GM03348 (cell line): ENCODE data around the gene SEMA3F.
A peak's percentile ranks its signal among the peaks of the same experiment; 100 is the strongest.

ENCODE experiments used
- DNase-seq: peaks from one replicate; pipeline ENCODE4 v3.0.0; 2012; ENCODE audit warnings: low spot score

Gene SEMA3F

DNA sequence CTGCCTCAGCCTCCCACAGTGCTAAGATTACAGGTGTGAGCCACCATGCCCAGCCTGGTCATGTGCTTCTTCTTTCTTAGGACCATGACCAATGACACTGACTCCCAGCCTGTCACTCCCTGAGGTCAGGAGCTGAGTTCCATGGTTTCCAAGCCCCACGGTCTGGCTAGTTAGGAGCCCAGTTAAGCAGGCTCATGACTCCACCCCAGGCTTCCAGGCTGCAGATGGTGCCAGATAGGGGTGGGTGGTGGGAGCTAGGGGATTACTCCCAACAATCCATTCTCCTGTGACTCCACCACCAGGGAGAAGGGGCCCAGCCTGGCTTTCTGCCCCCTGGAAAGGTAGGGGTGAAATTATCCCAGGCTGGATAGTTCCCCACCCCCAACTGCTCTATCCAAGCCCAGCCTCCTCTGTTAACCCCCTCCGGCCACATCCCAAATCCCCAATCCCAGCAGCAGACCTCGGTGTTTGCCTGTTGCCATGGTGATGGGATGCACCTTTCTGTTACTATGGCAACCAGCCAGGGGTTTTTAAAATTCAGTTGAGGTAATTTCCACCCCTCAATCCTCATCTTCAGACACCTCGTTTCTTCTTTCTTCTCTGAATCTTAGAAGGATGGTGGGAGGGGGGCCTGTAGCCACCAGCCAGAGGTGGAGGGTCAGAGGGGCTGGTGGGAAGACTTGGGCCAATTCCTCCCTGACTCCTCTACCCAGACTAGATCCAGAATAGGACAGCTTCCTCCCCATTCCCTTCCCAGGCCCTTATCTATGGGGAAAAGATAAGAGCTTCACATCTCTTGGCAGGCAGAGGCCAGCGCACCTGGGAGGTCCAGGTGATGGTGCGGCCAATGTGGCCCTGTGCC is 22.5 kb upstream of the SEMA3F start:
- no peak for DNase-seq

DNA sequence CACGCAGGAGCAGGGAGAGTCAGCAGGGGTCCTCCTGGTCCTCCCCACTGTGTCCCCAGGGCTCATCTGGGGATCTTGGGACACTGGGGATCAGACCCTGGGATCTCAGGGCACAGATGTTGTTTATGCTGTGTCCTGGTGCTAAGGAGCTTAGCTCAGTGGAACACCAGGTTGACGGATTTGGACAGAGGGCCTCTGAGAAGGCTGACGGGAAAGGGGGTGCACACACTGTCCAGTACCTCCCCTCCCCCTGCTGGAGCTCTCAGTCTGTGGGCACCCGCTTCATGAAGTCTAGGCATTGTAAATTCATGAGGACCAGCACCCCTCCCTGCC is 21.9 kb upstream of the SEMA3F start:
- DNase-seq, result no peak

DNA sequence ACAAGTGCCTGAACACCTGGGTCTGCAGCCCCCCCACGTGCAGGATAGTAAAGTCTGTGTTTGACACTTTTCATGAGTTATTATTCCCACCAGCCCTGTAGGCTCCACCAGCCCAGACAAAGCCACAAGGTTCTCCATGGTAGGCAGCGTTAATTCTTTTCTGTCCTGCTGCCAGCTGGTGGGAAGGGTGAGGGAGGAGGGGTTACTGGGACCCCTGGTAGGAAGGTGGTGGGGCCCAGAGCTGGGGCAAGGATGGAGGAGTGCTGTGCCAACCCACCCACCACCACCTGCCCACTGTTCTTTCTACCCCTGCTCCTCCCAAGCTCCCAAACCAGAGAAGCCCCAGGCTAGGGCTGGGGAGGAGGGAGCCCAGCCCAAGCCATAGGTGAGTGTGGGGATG is 20.8 kb upstream of the SEMA3F start:
- no peak for DNase-seq

DNA sequence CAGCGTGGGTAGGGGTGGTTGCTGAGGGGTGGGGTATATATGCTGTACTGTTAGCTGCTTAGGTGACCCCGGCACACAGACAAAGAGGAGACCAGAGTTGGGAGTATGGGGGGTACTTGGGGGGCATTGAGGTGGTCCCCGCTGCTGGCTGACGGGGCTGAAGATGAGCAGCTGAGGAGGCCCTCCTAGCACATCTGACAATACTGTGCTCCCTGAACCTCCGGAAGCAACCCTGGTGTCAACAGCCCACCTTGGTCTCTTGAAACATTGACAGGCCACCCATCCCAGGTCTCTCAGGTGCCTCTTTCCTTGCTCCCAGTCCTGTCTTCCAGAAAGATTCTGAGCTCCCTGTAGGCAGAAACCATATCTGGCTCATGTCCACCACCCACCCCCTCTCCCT is 19.2 kb upstream of the SEMA3F start:
- no peak for DNase-seq

DNA sequence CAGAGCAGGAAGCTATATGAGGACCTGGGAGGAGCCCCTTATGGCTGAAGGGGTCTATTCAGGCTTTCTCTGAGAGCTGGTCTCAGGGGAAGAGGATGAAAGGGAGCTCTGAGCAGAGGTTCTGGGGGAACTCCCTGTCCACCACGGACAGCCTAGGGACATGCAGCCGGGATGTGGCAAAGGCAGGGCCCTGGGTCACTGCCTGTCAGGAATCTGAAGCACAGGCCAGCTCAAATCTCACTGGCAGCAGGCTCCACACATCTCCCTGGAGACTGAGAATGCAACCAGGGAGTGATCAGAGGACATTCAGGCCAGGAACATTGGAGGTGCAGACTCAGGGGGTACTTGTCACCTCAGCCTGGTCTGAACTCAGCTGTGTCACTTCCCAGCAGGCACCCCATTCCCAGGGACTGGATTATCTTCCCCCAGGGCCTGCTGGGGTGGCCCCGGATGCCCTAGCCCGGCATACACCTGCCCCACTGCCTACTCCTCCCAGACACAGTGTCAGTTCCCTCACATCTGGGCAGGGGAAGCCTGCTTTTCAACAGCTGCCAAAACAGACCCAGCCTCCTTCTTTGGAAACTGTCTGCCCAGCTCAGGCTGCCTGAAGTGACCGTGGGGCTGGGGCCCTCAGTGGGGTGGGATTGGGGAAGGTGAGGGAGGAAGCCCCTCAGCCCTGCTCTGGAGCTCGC is 18.3 kb upstream of the SEMA3F start:
- DNase-seq, result no peak

DNA sequence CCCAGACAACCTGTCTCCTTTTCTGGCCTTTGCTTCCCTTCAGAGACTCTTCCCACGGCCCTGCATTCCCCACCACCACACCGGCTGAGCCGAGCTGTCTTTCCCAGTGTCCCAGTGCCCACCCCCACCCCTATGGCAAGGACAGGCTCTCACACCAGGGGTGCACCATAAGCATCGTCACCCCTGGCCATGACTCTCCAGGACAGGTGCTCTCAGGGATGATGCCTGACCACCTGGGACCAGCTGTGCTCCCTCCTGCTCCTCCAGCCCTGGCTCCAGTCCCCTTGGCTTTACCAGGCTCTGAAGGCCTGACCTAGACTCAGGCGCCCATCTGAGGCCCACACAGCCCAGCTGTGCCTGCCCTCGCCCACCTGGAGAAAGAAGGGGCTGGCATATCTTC is 17.6 kb upstream of the SEMA3F start:
- no peak for DNase-seq

DNA sequence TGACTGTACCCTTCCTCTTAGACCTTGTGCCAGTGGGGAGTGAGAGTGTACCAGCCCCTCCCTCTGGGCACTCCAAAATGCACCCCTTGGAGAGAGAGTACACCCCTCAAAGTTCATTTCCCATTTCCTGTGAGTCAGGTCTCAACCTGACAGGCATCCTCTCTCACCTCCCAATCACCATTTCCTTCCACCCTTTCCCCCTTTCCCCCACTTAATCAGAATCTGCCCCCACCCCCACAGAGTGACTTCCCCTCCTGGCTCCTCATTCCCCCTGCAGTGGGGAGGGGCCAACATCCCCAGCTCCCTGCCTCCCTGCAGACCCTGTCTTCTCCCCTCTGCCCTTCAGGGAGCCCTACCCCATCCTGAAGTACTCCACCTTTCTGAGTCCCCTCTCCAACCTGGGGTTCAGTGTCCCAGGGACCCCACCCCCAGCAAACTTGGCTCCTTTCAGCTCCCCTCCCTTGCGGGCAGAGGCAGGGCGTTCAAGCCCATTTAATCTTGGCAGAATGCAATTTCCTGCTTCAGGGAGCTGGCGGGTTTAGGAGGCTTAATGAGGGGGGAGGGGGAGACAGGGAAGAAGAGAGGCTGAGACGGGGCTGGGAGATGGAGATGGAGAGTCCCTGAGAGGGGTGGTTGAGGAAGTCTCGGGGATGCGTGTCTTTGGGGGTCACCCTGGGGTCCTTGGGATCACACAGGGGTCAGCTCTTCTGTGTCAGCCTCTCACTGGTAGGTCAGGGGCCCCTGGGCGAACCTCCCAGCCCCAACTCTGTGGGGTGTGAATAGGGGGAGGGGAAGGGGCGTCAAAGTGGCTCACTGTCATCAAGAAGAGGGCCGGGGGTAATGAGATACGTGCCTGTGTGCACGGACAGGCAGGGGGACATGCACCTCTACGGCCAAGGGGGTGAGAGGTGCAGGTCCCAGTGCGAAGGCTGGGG is 16.6 kb upstream of the SEMA3F start:
- peak; percentile 57 for DNase-seq

DNA sequence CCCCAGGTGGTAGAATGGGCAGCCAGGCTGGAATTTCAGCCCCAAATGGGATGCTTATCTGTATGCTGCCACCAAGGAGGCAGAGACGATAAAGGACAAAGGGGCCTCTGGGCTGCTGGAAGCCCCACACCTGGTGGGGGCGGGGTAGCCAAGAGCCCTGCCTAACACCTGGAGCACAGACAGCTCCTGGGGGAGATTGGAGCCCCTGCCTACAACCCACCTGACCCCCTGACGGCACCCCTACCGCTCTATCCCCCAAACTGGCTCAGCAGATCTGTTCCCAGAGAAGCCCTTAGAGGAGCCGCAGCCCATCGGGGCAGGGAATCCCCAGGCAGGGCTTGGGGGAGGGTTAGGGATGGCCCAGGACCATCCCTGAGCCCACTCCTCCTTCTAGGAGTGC is 15.8 kb upstream of the SEMA3F start:
- DNase-seq, result no peak

DNA sequence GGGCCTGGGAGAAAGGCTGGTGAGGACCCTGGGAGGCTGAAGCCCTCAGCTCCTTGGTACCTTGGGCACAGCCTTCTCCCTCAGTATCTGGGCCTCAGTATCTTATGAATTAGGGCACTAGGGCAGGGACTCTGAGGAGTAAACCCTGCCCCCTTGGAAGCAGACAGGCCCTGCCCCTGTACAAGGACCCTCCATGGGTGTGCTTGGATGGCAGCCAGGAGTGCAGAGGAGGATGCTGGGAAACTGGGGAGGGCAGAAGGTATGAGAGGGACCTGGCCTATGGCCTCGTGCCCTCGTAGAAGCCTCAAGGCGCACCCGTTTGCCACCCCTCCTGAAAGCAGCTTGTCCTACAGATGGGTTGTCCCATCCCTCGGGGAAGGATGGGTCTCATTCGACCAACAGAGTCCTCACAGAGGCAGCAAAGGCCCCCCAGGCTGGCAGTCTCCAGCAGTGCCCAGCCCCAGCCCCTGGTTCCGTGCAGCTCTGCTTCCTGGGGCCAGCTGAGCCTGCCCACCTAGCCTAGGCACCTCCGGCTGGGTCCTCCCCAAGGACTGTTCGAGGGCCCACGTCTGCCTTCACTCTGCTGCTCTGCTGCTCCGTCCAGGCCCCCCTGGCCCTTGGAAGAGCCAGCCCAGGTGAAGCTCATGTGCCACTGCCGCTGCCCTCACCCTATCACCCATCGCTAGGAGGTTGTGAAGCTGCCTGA is 15.3 kb upstream of the SEMA3F start:
- no peak for DNase-seq

DNA sequence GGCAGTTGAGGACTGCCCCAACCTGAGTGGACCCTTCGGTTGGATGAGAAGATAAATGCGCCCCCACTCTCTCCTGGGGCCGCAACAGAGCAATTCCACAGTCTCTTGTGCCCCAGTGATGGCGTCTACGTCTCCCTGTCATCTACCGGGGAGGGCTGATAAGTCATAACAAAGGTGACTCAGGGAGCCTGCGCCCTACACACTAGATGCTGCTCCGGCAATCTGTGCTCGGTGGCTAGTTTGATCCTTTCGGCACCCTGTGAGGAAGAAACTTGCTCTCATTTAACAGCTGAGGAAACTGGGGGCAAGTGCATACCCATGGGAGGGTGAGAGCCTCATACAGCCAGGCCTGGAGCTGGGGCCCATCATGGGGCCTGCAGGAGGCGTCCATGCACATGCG is 14.1 kb upstream of the SEMA3F start:
- no peak for DNase-seq

DNA sequence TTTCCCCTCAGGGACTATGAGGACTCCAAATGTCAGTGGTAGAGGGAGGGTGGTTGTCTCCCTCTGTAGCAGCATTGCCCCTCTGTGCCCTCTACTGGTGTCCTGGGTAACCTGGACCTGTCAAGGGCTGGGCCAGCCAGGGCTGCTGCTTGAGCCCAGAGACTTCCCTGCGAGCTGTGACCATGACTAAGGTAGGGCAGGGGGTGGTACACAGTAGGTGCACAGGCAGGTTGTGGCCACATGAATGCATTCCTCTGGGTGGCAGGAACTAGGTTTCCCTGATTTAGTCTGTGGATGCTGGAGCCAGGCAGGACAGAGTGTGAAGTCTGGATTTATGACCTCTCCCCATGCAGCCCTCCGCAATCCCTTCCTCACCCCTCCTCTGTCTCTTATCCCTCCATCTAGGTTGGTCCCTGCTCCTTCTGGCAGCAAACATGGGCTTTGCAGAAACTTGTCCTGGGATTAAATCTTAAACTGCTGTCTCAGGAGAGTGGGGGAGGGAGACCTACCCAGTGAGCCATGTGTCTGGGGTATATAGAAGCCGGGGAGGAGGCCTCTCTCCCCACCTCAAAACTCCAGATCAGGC is 8.7 kb upstream of the SEMA3F start:
- no peak for DNase-seq

DNA sequence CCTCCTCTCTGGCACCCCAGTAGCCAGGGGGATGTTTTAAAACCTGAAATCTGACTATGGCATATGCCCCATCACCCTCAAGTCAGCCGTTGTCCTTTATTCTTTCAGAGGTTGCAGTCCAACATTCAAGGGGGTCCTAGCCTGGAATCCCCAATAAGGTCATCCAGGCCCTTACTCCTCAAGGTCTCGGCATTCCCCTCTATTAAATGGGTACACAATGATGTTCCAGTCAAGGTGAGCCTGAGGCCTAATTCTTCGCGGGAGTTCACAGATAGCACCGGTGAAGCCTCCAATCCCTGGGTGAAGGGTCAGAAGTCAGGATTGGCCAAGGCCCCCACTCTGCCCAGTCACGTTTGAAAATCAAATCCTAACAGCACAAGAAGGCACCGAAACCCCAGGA is 8.1 kb upstream of the SEMA3F start:
- no peak for DNase-seq

DNA sequence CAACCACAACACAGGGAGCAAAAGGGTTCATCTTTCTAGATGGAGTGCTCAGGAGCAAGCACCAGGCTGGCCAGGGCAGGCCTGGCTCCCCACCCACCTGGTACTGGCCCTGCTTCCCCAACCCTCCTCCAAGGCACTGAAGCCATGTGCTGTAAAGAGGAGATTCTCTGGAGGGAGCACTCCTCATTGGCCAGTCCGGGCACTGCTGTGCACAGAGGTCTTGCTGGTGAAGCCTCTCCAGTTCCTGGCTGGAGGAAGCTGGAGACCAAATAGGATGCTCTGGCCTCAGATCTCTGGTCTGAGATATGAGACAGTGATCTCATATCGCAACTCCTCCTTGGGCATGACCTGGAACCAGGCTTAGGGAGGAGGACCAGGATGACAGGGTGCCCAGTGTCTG is 7.7 kb upstream of the SEMA3F start:
- no peak for DNase-seq

DNA sequence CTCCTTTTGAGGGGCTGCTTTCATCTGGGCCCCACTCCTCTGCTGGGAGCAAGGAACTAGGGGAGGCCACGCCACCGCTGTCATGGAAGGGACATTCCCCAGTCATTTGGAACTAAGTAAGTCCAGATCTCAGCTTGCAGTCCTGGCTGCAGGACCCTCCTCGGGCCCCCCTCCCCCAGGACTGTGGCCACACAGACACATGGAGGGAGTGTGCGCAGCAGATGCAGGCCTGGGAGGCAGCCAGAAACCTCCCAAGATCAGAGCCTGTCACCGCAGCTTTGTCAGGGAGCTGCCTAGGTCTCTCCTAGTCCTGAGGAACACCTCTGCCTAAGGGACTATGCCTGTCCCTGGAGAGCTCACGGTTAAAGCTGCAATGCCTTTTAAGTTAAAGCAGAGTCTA is 7.3 kb upstream of the SEMA3F start:
- DNase-seq, result peak; percentile 67

DNA sequence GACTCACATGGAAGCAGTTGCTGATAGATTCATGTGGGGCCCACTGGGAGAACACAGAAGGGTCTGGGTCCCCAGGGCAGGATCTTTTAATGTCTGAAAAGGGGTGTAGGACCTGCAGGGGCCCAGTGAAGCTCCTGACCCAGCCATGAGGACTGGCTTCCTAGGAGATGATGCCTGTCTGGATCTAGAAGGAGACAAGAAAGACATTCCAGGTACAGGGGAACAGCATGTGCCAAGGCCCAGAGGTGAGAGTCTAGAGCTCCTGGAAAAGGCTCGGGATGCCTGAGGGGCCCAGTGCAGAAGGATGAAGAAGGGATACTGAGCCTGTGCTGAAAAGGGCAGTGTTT is 4.7 kb upstream of the SEMA3F start:
- DNase-seq, result no peak

DNA sequence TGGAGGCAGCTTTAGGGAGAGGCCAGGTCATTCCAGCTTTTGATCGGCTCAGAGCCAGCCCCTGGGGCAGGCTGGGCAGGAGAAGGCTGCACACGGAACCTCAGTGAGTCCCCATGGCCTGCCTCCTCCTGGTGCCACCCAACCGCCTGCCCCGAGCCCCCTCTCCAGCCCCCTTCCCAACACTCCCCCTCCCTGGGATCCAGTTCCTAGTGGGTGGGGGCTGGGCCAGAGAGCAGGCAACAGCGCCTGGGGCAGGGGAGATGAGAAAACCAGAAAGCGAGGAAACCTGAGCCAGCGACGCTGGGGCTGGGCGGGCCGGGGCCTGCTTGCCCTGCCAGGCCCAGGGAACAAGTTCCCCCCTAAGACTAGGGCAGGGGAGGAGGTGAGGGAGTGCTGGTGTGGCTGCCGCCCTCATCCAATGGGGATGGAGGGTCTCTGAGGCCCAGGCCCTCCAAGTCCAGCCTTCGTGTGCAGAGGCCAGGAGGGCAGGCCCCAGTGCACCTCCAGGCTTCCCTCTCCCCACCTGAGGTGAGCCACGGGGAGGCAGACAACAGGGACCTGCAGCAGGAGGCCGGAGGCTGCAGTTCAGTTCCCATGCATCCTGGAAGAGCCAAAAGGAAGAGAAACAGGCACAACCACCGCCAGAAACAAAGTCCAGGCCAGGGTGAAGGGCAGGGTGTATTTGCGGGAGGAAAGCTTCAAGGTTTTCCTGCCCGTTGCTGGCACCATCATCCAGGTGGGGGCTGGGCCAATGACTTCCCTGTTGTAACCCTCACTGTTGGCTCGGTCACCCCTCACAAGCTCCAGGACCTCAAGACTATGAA is 4.0 kb upstream of the SEMA3F start:
- no peak for DNase-seq

DNA sequence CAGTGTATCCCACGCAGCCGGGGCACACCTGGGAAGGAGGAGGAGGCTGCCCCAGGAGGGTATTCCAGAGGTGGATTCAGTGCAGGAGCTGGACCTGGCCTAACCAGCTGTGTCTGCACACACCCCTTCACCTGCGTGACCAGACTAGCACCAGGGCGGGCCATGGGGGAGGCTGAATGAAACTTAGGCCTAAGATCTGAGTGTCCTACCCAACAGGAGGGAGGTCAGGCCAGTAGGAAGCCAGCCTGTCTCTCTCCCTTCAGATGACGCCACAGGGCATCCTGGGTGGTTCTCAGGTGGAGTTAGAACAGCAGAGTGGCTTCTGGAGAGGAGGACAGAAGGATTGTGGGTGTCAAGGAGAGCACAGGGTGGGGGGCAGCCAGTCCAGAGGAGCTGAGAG is 3.4 kb upstream of the SEMA3F start:
- no peak for DNase-seq

DNA sequence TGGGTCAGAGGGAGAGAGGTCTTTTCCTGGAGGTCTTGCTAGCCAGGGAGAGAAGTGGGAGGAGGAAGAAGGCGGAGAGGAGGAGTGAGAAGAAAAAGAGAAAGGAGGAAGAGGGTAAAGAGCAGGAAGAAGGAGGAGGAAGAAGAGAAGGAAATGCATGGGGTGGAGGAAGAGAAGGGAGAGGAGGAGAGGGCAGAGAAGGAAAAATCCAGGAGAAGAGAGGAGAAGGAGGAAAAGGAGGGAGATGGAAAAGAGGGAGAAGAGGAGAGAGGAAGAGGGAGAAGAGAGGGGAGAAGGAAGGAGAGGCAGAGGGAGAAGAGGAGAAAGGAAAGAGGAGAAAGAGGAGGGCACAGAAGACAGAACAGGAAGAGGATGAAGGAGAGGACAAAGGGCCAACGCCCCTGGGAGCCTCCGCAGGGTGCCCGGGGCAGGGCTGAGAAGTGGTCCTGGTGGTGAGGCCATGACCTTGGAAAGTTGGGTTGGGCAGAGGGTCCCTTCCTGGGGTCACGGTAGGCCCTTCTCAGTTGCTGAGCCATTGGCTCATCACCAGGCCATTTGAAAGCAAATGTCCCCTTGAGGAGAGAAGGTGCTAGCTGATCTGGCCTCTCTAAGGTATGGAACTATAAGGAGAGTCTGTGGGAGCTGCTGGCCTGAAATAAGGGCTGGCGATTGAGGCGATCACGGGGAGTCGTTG is 1.2 kb upstream of the SEMA3F start:
- no peak for DNase-seq

DNA sequence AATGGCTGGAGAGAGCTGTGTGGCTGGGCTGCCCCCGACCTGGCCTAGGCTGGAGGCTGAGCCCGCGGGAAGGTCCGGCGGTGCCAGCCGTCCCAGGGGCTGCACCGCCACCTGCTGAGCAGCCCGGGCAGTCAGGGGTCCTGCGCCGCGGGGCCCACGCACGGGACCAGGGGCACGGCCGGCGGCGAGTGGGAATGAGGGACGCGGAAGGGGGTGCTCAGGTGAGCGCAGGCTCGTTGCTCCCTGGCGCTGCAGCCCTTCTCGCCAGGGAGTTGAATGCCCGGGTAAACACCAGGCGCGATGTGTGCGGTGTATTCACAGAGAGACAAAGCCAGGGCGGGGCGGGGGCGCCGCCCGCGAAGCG is 666 bp upstream of the SEMA3F start:
- DNase-seq, result no peak

DNA sequence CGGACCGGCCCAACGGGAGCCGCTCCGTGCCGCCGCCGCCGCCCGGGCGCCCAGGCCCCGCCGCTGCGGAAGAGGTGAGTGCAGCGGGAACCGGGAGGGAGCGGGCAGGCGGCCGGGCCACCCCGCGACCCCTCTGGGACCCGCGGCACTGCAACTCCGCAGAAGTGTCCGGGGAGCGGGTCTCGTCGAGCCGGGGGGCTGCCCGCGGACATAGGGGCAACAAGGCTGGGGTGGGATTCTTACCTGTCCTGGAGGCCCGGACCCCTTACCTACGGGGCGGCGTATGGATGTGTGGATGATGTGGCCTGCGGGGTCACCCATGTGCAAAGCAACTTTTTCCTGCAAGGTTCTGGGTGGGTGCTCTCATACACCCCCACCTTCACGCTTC is 361 bp downstream of the SEMA3F start:
- no peak for DNase-seq

DNA sequence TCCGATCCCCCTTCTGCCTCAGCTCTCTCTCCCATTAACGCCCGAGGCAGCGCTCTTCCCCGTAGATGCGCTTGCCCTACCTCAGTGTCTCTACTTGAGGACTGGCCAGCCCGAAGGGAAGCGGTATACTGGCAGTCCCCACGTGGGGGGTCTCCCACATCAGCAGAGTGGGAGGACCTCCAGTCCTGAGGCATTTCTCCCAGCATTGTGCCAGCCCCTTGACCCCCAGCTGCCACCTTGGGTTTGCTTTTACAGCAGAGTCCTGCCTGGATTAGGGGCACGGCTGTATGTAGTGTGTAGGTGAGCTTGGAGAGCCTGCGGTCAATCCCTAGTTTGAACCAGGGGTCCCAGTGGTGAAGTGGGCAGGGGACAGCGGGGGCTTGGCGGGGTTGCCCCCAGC is 767 bp downstream of the SEMA3F start:
- DNase-seq, result no peak
